ENCODE data around the gene GNA12.
"Not testable (repeated sequence)": the region's sequence is repeated elsewhere in the genome, so short reads cannot be mapped to it uniquely, and the experiment has no call there.

Gene GNA12

DNA sequence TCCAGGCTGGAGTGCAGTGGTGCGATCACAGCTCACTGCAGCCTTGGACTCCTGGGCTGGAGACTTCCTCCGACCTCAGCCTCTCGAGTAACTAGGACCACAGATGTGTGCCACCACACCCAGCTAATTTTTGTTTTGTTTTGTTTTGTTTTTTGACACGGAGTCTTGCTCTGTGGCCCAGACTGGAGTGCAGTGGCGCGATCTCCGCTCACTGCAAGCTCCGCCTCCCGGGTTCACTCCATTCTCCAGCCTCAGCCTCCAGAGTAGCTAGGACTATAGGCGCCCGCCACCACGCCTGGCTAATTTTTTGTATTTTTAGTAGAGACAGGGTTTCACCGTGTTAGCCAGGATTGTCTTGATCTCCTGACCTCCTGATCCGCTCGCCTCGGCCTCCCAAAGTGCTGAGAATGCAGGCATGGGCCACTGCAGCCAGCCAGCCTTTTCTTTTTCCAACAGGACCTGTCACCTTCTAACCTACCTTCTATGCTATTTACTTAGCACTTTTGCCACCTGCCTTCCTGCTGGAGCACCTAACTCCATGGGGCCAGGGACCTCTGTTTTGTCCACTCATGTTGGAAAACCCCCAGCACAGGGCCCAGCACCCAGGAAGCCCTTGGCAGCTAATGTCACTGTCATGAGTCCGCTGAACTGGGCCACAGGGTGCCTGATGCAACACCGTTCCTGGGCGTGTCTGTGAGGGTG lies 150.5 kb downstream of the GNA12 start:
- not testable (repeated sequence) for DNase-seq (ENCODE audit: low read depth, low spot score)

DNA sequence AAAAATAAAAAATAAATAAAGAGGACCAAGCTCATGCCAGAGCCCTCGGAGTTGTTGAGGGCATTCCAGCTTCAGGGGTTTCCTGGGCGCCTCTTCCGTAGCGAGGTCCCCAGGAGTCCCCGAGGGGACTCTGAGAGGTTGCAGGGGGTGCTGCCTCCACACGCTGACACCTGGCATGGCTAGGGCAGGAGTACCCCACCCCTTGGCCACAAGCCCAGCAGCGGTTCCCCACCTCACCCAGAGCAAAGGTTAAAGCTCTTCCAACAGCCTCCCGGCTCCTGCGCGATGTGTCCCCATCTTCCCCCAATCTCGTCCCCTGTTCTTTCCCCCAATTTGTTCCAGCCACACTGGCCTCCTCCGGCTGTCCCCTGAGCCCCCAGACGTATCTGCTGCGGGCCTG lies 151.6 kb downstream of the GNA12 start:
- DNase-seq (ENCODE audit: low read depth, low spot score) = no peak

DNA sequence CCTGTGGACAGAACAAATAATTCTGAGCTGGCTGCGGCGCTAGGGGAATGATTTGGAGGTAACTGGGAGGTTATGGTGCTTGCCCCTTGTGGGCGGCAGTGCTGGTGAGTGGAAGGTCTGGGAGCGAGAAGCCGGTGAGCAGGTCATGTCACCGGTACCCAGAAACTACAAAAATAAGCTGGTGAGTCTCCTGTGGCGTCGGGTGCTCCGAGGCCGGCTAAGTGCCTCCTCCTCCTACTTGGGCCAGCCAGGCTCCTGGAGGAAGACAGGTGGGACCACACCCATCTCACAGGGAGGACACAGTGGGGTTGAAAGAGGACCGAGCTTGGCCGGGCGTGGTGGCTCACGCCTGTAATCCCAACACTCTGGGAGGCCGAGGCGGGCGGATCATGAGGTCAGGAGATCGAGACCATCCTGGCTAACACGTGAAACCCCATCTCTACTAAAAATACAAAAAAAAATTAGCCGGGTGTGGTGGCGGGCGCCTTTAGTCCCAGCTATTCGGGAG lies 152.1 kb downstream of the GNA12 start:
- DNase-seq (ENCODE audit: low read depth, low spot score) = not testable (repeated sequence)

DNA sequence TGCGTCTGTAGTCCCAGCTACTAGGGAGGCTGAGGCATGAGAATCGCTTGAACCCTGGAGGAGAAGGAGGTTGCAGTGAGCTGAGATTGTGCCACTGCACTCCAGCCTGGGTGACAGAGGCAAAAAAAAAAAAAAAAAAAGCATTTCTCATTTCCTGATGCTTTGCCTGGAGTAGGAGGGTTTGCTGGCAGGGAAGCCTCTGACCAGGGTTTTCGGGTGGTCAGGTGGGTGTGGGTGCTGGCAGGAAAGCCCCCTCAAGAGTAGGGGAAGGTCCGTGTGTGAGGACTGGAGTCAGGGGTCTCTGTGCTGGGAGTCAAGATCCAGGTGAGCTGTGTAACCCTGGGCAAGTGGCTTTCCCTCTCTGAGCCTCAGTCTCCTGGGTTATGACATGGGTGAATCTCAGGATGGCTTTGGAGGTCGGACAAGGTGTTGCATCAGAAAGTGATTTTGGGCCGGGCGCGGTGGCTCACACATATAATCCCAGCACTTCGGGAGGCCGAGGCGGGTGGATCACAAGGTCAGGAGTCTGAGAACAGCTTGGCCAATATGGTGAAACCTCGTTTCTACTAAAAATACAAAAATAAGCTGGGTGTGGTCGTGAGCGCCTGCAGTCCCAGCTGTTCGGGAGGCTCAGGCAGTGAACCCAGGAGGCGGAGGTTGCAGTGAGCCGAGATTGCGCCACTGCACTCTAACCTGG lies 152.9 kb downstream of the GNA12 start:
- DNase-seq (ENCODE audit: low read depth, low spot score) = no peak

DNA sequence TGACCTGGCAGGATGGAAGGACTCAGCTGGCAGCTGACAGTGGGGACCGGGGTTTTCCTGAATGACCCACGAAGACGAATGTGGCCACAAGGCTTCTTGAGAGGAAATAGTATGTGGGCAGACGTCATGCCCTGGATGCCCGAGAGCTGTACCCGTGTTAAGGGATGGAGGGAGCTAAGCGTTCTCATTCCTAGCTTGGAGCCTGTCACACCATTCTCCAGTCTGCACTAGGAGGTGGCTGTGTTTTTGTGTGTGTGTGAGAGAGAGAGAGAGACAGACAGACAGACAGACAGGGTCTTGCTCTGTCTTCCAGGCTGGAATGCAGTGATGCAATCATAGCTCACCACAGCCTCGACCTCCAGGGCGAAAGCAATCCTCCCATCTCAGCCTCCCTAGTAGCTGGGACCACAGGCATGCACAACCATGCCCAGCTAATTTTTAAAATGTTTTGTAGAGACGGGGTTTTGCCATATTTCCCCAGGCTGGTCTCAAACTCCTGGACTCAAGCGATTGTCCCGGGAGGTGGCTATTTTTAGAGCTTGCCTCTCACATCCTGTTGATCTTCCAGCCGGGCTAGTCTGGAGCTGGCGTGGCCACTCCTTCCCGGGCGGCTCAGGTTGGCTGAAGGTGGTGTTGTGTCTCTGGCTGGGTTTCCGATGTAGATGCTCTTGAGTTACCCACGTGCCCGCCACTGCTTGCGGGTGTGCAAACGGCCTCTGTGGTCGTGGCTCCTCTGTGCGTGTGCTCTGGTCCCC lies 154.0 kb downstream of the GNA12 start:
- DNase-seq (ENCODE audit: low read depth, low spot score) = no peak

DNA sequence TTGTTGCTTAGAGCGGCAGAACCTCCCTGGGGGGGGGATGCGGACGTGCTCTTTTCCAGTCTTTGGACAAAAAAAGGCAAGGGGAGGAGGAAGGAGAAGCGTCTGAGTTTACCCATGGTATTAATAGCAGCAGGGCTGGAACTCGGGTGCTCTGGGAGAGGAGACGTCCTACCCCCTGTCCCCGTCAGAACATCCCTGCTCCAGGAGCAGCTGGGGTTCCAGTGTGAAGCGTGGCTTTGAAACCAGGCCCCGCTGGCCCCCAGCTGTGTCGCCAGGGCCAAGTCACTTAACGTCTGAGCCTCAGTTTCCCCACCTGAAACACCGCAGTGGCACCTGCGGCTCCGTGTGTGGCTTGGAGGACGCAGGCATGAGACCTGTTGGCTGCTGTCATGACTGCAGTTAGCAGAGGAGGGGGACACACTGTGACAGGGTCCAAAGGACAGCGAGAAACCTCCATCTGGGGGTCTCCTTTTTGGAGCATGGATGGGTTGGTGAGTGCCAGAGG lies 154.7 kb downstream of the GNA12 start:
- DNase-seq (ENCODE audit: low read depth, low spot score) = no peak

DNA sequence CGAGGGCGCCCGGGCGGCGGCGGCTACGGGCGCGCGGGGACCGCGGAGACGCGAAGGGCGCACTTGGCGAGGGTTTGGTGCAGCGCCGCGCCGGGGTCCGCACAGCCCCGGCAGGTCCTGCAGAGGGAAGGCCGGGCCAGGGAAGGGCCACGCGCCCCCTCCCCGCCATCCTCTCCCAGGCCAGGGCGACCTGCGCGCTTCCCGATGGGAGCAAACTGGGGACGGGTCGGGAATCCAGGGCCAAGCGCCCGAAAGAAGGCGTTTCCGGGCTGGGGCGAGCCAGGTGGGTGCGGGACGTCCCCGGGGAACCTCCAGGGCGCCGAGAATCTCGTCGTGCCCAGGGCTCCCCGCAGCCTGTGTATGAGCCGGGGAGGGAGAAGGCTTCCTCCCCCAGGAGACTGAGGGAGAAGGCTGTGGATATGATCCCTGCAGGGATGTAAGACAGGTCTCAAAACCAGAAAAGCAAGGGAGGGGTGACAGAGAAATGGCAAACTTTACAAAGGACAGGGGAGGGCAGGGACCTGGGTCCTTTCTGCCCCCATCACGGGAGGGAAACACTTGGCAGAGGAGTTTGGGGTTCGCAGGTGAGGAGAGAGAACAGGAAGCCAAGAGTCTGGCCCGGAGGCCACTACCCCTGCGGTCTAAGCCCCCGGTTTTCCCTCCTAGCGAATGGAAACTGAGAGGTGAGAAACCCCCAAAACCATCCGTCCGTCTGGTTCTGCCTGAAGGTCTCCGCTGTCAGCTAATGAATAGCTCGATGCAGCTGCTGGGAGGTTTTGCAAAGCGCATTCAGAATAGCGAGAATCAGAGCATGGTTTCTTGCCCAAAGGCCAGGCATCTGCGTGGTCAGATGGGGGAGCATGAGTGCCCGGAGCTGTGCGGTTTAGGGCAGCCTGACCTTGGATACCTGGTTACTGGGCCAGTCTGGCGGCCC lies 155.4 kb downstream of the GNA12 start:
- no peak for DNase-seq (ENCODE audit: low read depth, low spot score)

DNA sequence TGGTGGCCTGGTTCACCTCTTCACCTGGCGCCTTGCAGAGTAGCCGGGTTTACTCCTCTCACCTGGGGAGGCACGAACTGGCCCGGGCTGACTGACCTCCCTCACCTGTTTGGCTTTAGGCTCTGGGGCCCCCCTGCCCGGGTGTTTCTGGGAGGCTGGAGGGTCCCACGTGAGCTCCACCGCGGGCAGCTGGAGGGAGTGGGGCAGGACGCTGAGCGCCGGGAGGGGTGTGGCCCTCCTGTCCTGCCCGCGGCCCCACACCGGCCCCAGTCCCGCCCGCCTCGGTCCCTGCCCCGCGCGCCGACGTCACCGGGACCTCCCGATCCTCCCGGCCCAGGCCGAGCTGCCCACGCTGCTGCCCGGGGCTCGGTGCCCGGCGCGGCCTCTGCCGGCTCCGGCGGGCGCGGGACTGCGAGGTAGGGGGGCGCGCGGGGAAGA lies 156.2 kb downstream of the GNA12 start, which contains the start of gene AMZ1:
AMZ1 (plus strand) TSS at position 322 of the 438 bp plus-strand sequence. CDS start 12,250 bp downstream, outside the sequence.
- DNase-seq (ENCODE audit: low read depth, low spot score) = no peak

DNA sequence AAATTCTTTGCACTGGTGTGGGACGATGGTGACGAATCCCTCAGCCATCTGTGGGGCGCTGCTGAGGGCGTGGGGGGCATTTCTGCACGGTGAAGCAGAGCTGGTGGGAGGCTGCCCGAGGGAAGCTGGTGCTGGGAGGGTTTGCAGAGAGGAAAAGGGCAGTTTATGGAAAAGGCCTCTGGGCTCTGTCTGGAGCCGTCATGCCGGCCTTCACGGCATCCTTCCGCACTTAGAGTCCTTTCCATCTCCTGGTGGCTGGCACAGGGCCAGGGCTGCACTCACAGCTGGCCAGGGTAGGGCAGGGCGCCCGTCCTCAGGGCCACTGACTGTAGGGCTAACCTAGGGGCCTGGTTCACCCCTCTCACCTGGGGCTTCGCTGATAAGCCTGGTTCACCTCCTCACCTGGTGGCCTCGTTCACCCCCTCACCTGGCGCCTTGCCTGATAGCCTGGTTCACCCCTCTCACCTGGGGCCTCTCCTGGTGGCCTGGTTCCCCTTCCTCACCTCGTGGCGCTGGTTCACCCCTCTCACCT lies 156.7 kb downstream of the GNA12 start:
- DNase-seq (ENCODE audit: low read depth, low spot score) = no peak

DNA sequence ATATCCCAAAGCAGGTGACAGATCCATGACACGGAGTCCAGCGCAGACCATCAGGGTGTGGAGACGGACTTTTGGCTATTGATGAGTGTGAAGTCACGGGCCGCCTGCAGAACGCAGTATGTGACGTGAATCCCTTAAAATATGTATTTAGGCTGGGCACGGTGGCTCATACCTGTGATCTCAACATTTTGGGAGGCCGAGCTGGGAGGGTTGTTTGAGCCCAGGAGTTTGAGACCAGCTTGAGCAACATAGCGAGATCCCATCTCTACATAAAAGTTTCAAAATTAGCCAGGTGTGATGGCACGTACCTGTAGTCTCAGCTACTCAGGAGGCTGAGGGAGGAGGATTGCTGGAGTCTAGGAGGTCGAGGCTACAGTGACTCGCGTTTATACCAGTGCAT lies 158.0 kb downstream of the GNA12 start:
- no peak for DNase-seq (ENCODE audit: low read depth, low spot score)

DNA sequence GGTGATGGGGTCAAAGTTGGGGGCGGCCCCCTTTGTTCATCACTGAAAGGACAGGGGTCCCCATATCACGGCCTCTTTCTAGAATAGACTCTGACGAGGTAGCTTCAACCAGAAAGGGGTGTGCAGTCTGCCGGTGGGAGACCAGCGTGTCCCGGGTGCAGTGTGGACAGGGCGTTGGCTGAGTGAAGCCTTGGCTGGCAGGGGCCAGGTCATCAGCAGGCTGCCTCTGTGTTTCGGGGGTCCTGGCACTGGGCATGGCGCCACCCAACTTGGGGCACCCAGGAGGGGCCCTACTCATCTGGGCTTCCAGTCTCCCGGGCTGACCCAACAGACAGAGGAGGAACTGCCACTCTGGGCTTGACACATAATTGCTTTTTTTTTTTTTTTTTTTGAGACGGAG lies 159.6 kb downstream of the GNA12 start:
- no peak for DNase-seq (ENCODE audit: low read depth, low spot score)

DNA sequence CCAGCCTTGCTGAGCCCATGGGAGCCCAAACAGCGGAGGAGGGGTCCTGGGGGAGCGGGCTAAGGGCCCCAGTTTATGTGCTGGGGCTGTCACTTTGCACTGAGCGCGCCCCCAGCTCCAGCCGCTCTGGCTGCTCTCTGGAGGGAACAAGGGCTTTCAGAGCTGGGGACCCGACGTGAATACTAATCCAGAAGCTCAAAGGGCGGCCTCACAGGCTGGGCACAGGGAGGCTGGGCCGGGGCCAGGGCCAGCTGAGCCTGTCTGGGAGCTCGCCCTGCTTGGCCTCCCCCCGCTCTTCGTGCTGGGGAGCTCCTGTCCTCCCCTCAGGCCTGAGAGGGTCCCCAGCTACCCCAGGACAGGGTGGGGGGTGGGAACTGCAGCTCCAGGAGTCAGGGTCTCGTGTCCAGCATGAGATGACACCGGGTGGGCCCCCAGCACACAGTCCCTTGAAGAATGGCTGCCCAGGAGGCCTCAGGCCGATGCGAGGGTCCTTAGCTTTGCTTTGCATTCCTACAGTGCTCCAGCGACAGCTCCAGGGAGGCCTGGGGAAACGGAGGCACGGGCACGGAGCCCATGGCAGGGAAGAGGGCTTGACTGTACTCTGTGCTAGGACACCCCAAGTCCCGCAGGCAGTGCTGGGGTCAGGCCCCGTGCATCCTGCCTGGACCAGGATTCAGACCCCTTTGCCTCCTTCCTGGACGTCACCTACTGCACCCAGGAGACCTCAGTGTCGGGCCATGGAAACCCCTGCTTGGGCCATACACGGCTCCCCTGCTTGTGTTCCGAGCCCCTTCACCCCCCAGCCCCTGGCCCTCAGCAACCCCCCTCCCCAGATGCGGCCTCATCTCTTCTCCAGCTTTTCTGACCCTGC lies 161.9 kb downstream of the GNA12 start:
- DNase-seq (ENCODE audit: low read depth, low spot score) = no peak

DNA sequence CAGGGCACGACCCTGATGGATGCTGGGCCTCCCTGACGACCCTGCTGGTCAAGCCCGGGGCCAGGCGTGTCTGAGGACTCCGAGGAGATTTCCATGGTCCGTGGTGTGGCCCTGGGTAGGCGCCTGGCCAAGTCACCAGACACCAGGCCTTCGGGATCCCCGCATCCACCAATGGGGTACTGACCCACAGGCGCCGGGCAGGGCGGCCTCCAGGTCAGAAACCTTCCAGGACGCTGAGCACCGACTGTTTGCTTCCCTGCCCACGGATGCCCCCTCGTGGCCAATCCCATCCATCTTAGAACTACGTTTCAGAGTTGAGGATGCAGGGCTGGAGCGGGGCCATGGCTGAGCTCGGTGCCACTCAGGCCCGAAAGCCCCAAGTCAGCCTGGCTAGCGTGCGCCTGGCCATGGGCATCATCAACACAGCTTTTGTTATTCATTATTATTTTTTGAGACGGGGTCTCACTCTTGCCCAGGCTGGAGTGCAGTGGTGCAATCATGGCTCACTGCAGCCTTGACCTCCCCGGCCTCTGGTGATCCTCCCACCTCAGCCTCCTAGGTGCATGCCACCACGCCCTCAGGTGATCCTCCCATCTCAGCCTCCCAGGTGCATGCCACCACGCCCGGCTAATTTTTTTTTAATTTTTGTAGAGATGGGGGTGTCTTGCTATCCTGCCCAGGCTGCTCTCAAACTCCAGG lies 163.2 kb downstream of the GNA12 start:
- peak; percentile 18 for DNase-seq (ENCODE audit: low read depth, low spot score)

DNA sequence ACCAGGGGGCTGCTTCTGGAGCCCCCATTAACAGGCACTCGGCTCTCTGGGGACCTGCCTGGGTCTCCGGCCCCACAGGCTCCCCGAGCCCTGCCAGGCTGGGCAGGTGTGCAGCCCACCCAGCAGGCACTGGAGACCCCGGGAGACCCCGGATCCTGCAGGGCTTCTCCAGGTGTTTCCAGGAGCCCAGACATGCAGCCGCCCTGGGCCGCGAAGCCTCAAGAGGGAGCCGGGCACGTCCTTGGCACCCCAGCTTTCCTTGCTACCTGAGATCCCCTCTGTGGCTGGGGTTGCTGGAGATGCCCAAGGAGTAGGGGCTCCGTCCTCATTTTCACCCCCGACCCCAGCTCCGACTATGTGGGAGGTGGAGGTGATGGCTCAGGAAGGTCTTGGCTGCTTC lies 163.9 kb downstream of the GNA12 start:
- DNase-seq (ENCODE audit: low read depth, low spot score) = no peak

DNA sequence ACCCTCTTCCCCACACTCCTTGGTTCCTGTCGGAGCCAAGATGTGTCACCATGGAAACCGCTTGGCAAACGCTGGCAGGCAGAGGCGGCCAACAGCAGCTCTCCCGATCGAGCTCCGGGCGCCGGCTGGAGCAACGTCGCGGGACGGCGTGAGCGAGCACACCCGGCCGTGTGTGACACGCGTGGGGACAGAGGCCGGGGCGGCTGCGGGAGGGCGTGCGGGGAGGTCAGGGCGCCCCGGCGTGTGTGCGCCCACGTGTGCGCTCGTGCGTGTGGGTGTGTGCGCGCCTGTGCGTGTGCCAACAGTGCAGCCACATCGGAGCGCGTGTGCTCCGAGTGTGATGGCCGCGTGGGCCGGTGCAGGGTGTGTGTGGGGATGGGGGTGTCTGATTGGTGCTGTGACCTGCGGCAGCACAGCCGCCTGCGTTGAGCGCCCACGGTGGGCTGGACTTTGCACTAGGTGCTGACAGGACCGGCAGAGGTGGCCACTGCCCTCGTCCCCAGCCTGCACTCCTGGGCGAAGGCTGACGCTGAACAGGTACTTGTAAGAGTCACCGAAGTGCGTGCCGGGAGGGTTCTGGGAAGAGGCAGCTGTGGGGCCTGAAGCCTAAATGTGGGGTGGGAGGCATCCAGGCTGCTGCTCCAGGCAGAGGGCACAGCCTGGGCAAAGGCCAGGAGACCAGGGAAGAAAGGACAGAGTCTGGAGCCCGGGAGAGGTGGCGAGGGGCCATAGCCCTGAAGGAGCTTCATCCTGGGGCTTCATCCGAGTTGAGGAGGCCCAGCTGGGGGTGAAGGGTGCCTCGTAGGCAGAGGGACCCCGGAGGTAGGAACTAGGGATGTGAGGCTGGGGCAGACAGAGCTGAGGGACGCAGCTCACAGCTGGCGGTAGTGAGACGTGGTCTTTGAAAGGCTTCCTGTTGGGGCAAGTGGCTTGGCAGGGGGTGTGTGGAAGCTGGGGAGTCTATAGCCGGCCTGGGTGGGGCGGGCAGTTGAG lies 164.7 kb downstream of the GNA12 start:
- DNase-seq (ENCODE audit: low read depth, low spot score) = not testable (repeated sequence)

DNA sequence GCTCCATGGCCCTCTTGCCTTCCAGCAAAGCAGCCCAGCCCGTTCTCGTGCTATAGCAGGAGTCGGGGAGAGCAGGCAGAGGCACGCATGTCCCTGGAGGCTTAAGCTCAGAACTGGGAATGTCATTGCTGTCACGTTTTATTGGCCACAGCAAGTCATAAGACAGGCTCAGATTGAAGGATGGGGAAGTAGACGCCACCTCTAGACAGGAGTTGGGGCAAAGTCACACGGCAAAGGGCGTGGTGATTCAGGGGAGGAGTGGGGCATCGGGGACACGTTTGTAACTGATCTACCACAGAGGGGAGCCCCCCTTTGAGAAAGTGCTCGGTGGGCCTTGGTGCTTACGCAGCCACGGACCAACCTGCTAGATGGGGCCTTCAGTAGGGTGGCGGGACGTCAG lies 165.7 kb downstream of the GNA12 start:
- not testable (repeated sequence) for DNase-seq (ENCODE audit: low read depth, low spot score)
